Heart right ventricle (tissue), 16 donors: ENCODE measurements around the gene RNF208. TPM values are rescaled to one million over a fixed set of nuclear protein-coding genes. Genes with fewer than 3 reads are reported as not detected.
"Not testable (repeated sequence)": the region's sequence is repeated elsewhere in the genome, so short reads cannot be mapped to it uniquely, and the experiment has no call there.

ENCODE experiments used
- ATAC-seq, 8 donors: fragments of 200-7000 bp; cut with Tn5 transposase; one replicate each; pipeline ENCODE4 v1.9.1; 2020; ENCODE audit warnings: mild to moderate bottlenecking in 8 of 8, moderate library complexity in 8 of 8, moderate number of reproducible peaks in 1 of 8
- DNase-seq, 2 donors: peaks; one replicate each; pipeline ENCODE4 v3.0.0-alpha.2; 2020
- H3K27ac ChIP-seq, 10 donors: fragments of 200-600 bp; sonication (generic) in 2 of 10; one replicate each; pipeline versions ENCODE4 v1.5.0 to v1.8.0; 2020 to 2022; ENCODE audit warnings: mild to moderate bottlenecking in 3 of 10
- H3K27me3 ChIP-seq, 7 donors: fragments of 200-600 bp; one replicate each; pipeline ENCODE4 v1.8.0; 2021 to 2022; ENCODE audit warnings: mild to moderate bottlenecking in 2 of 7
- H3K36me3 ChIP-seq, 9 donors: fragments of 200-600 bp; sonication (generic) in 1 of 9; one replicate each; pipeline versions ENCODE4 v1.5.0 to v1.8.0; 2020 to 2022; ENCODE audit warnings: mild to moderate bottlenecking in 2 of 9
- H3K4me1 ChIP-seq, 9 donors: fragments of 200-600 bp; sonication (generic) in 1 of 9; one replicate each; pipeline versions ENCODE4 v1.5.0 to v1.8.0; 2020 to 2022; ENCODE audit warnings: mild to moderate bottlenecking in 4 of 9
- H3K4me3 ChIP-seq, 10 donors: fragments of 200-600 bp; sonication (generic) in 2 of 10; one replicate each; pipeline versions ENCODE4 v1.5.0 to v1.8.0; 2020 to 2022; ENCODE audit warnings: mild to moderate bottlenecking in 7 of 10, moderate library complexity in 2 of 10
- H3K9me3 ChIP-seq, 11 donors: fragments of 200-600 bp in 10 of 11; sonication (generic) in 2 of 11; one replicate each; pipeline versions ENCODE4 v1.5.0 to v1.8.0; 2013 to 2022; ENCODE audit warnings: mild to moderate bottlenecking in 2 of 11, control low read depth in 1 of 11, moderate library complexity in 1 of 11
- CTCF ChIP-seq, 9 donors: fragments of 200-600 bp; sonication (generic) in 2 of 9; IDR thresholded peaks; one replicate each; pipeline versions ENCODE4 v1.5.0 to v1.8.0; 2021 to 2022; ENCODE audit warnings: antibody characterized with exemption in 9 of 9, mild to moderate bottlenecking in 5 of 9, moderate library complexity in 1 of 9
- WGBS, 2 donors: extraction: QIAGEN DNeasy Blood & Tissue Kit; methylation state at CpG; one replicate each; pipeline ENCODE4 v1.1.7; 2013; ENCODE audit warnings: inconsistent platforms in 1 of 2; 5-methylcytosine and 5-hydroxymethylcytosine counted together
- intact Hi-C, 10 donors: fragments of 100-400 bp; cut with DNase I; formaldehyde crosslinking; loops; one replicate each; pipeline versions ENCODE4 v1.11.1 to v1.14.2; 2022
- polyA plus RNA-seq, 2 donors: library from polyadenylated mRNA; stranded (reverse); fragments of 200-250 nt; gene quantifications; one replicate each; pipeline ENCODE4 v1.2.3, GENCODE V29; 2013
- total RNA-seq, 10 donors: library from RNA; stranded (reverse); fragmentation: NEBNext Ultra II Directional in 3 of 10; extraction: Animal tissue kit (Norgen Biotek cat#: 25700) in 3 of 10; gene quantifications; one replicate each; pipeline versions ENCODE4 v1.2.1 to v1.2.4, GENCODE V29; 2021 to 2023
- donor health status: Arrhythmogenic right ventricular cardiomyopathy.
- donor health status: ischemic (EF 13 %, LVEDD 7.1; RV severe dilation, severe dysfunction).
- donor health status: healthy with polysubstance abuse.
- donor health status: DM: no; HTN: yes; CAD: no.
- donor health status: DM: no; HTN: no; CAD: no.
- donor health status: ischemic (EF 25% LVEDD 6.9; RV normal size, moderate dysfunction).
- donor health status: ischemic (EF 25% LVEDD 5.7; RV mildly dilated, moderate dysfunction).
- donor health status: healthy.
- donor health status: DM: yes; HTN: yes; CAD: no.
- donor health status: Ischemic cardiomyopathy.
- donor health status: ischemic (EF 35%, LVEDD 5.7; RV mildly dilated, moderate dysfunction).
- donor health status: nonischemic (EF 11% LVEDD 7.7; RV severe dilation, severe dysfunction).
- donor health status: DM: yes; HTN: yes; CAD: no.
- donor health status: PGD.
- donor health status: ischemic (EF 29% LVEDD 5.4; RV normal size, mild dysfunction).
- donor health status: nonischemic (EF 23%, LVEDD 6.1; RV moderate dilation, normal function).

RNF208 gene
- total and polyA plus RNA-seq, 12 donors: 14.2 to 83.8 (median 24.1) TPM

- Histone ChIP-seq H3K4me1 (peaks cover 0 to 21% (median 9%) of the 10 kb centered on the region in 9 donors), H3K36me3 (peaks cover 0 to 79% (median 35%) of the 10 kb centered on the region in 9 donors), H3K27ac (no peak overlapping the region), H3K4me3 (no peak overlapping the region), H3K27me3 (no peaks in the 10 kb centered on the region), H3K9me3 (no peaks in the 10 kb centered on the region)
- ATAC-seq (peak in 2 of 8 donors; percentile 18 to 26), DNase-seq (peak in 1 of 2 donors; percentile 15)
- no peak for TF ChIP-seq CTCF (IDR thresholded peaks at IDR 0.05)
- intact Hi-C loops: no loop called here
- WGBS, 2 donors: 89 to 95% methylated on average over 24 of the region's 24 CpGs
These were observed 40.9 kb upstream of the RNF208 start for GRCh38 chr9:137262909-137263285.

DNA sequence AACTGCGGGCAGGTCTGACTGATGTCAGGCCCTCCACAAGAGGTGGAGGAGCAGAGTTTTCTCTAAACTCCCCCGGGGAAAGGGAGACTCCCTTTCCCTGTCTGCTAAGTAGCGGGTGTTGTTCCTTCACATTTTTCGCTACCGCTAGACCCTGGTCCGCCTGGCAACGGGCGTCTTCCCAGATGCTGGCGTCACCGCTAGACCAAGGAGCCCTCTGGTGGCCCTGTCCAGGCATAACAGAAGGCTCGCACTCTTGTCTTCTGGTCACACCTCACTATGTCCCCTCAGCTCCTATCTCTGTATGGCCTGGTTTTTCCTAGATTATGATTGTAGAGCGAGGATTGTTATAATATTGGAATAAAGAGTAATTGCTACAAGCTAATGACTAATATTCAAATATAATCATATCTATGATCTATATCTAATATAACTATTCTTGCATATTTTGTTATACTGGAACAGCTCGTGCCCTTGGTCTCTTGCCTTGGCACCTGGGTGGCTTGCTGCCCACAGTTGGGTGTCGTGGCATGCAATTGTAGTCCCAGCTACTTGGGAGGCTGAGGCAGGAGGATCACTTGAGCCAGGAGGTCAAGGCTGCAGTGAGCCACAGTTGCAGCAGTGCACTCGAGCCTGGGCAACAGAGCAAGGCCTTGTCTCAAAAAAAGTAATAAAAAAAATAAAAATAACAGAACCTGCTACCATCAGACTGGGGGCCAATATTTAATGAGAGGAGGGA is 40.3 kb upstream of the RNF208 start:
- 30 to 31% methylated on average over 14 to 15 of the region's 15 CpGs for WGBS, 2 donors

GRCh38 chr9:137256856-137257255 is 34.8 kb upstream of the RNF208 start:
- Histone ChIP-seq H3K4me1 (peaks cover 11 to 30% (median 25%) of the 10 kb centered on the region in 9 donors), H3K9me3 (no peaks in the 10 kb centered on the region), H3K4me3 (peak overlapping the region in 6 of 10 donors; percentile 96 to 100 (median 98)), H3K27me3 (no peaks in the 10 kb centered on the region), H3K36me3 (peaks cover 0 to 49% (median 16%) of the 10 kb centered on the region in 9 donors), H3K27ac (no peak overlapping the region)
- no peak for DNase-seq
- intact Hi-C loops: no loop called here
- WGBS, 2 donors: 94% methylated on average over 15 of the region's 15 CpGs
- no peak for TF ChIP-seq CTCF (IDR thresholded peaks at IDR 0.05)
- ATAC-seq: no peak

More for the DNA sequence above, 40.3 kb upstream of the RNF208 start:
- H3K27ac ChIP-seq, H3K4me3 ChIP-seq, intact Hi-C loops, H3K9me3 ChIP-seq, H3K27me3 ChIP-seq, ATAC-seq: not testable (repeated sequence)
- Histone ChIP-seq H3K4me1 (peaks cover 0 to 15% (median 4%) of the 10 kb centered on the region in 9 donors), H3K36me3 (peaks cover 0 to 79% (median 35%) of the 10 kb centered on the region in 9 donors)
- TF ChIP-seq CTCF (IDR thresholded peaks at IDR 0.05): peak; percentile 19 to 62 (median 57)
- DNase-seq: peak in 1 of 2 donors; percentile 45

DNA sequence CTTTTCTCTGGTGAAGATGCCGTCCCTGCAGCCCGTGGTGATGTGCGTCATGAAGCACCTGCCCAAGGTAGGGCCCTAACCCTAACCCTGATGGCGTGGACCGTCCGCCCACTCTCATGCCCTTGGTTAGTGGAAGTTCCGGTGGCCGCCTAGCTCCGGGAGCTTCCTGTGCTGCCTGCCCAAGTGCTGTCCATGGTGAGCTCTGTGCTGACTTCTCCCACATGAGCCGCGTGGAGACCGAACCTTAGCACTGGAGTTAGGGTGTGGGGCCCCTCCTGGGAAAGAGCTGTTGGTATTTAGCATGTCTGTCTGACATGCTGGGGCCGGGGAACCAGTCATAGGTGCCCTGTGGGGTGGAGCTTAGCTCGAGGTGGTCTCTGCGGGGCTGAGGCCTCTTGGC is 34.3 kb upstream of the RNF208 start:
- intact Hi-C loops: no loop called here
- Histone ChIP-seq H3K27ac (no peak overlapping the region), H3K9me3 (no peaks in the 10 kb centered on the region), H3K36me3 (peaks cover 0 to 45% (median 16%) of the 10 kb centered on the region in 9 donors), H3K27me3 (no peaks in the 10 kb centered on the region), H3K4me1 (peaks cover 11 to 30% (median 24%) of the 10 kb centered on the region in 9 donors), H3K4me3 (peak overlapping the region in 9 of 10 donors; percentile 85 to 100 (median 98))
- 77 to 79% methylated on average over 15 of the region's 15 CpGs for WGBS, 2 donors
- TF ChIP-seq CTCF (IDR thresholded peaks at IDR 0.05): no peak
- ATAC-seq (no peak), DNase-seq (no peak)
